Measurements from ENCODE around the gene ANGEL2.
"Not testable (repeated sequence)": the region's sequence is repeated elsewhere in the genome, so short reads cannot be mapped to it uniquely, and the experiment has no call there.

ANGEL2 gene

DNA sequence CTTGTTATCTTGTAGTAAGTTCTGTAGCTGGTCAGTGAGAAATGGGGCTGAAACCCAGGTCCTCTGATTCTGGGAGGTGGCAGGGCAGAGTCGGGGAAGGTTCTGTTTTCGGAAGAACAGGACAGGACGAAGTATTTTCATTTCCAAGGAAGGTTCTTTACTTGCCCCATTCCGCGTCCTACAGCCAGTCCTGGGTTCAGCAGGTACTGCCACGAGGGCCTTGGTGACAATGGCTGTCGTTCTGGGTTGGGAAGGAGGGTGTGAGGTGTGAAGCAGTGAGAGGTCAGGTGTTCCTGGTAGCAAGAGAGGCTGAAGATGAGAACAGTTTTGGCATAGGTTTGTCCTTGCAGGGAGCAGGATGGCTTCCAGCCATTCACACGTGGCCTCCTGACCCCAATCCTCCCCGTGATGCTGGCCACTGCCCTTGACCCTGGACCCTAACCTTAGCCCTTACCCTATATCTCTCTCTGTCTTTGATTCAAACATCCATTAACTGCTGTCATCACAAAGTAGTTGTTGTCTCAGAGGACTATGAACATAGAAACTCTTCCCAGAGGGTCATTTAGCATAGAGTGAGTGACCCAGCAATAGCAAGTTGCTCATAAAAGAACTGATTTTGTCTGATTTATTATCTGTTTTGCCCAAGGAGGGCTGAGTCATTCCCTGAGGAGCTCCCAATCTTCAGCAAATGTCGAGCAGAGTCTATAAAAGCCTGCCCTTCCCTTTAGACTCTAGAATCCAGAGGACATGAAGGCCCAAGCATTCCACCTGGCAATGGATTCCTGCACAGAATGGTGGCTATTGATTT lies 40.4 kb downstream of the ANGEL2 start:
- no peak for DNase-seq (ENCODE audit: low read depth)

DNA sequence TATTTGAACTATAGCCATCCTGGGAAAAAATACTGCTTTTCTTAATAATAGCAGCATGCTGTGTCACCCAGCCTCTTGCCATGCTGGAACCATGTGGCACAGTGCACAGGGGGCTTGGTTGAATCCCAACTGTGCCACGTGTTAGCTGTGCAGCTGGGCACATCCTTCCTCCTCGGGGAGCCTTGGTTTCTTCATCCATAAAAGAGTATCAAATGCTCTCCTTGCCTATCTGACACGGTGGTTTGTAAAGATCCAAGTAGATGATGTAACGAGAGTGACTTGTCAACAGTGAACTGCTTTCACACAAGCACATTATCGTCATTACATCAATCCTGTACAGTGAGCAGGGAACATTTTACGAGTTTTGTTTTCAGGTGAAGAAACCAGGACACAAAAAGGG lies 41.0 kb downstream of the ANGEL2 start:
- DNase-seq (ENCODE audit: low read depth): no peak

DNA sequence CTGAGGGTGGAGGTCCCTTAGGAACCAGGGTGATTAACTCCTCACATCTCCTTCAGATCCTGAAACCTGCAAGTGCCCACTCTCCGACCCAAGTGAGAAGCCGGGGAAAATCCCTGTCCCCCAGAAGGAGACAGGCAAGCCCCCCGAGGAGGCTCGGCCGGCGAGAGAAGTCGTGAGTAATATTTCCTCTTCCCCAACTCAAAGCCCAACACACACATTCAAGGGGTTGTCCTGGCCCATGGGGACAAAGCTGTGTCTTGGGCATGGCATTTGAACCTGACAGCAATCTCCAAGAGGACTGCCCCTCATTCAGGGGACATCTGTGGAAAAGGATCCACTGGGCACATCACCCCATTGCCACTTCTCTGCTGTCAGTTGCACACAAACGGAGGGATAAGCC lies 41.8 kb downstream of the ANGEL2 start:
- DNase-seq (ENCODE audit: low read depth): no peak

DNA sequence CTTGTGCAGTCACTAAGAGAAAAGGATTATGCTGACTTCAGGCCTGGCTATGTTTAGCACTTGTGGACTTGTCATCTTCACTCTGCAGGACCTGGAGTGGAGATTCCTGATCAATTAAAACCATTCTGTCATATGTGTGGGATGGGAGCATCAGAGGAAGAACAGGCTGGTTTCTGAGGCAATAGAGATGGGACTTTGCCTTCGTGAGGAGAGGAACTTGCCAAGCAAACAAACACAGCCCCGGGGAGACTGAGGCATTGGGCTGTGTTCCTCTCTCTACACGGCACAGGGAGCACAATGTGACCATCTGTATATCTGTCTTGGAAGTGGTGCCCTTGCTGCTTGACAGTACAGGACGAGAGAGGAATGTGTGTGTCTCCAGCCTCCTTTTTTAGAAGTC lies 42.2 kb downstream of the ANGEL2 start:
- no peak for DNase-seq (ENCODE audit: low read depth)

DNA sequence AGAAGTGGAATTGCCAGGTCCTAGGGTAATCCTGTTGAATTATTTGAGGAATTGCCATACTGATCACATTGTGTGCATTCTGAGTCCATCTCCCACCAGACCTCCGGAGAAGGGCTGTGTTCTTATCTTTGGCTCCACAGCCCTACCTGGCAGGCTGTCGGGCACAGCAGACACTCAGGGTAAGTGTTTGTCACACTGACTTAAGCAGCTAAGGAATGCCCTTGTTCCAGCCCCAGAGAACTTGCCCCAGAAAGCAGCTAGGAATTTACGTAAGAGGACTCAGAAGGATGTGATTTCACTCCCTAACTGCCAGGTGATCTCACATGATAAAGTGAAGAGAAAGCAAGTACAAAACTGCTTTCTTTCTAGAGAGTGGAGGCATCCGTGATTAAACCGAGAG lies 44.4 kb downstream of the ANGEL2 start:
- no peak for DNase-seq (ENCODE audit: low read depth)

DNA sequence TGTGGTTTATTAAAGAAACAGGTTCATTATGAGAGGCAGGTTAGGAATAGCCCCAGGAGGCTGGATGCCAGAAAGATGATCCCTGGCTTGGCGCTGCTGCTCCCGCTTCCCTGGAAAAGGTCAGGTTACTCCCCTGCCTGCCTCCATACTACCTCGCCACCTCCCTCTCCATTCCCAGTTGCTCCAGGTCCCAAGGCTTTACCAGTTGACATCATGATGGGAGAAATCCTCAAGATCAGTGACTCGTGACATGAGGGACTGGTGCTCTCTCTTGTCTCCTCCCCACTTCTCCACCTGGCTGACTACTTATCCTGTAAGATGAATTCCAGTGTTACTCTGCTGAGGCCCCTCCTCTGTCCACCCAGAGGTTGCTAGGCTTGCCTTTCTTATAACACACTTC lies 45.6 kb downstream of the ANGEL2 start:
- DNase-seq (ENCODE audit: low read depth): no peak

DNA sequence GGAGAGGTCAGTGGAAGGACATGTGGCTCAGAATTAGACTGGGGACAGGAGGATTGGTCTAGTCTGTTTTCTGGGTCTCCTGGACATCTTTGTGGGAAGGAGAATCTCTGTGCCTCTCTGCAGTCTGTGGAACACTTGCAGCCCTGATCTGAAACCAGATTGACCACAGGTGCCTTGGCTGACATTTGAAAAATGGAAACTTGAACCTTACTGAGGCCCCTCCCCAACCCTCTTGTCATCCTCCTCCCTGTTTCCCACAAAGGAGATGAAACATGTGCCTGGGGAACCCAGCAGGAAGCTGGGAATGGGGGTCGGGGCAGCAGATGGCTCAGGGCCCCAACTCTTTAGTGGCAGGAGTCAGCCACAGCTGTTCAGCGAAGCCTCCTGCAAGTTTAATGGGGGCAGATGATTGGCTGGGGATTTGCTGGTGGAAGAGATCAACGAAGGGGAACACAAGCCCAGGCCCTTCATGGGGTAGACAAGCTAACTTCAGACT lies 47.3 kb downstream of the ANGEL2 start:
- no peak for DNase-seq (ENCODE audit: low read depth)

DNA sequence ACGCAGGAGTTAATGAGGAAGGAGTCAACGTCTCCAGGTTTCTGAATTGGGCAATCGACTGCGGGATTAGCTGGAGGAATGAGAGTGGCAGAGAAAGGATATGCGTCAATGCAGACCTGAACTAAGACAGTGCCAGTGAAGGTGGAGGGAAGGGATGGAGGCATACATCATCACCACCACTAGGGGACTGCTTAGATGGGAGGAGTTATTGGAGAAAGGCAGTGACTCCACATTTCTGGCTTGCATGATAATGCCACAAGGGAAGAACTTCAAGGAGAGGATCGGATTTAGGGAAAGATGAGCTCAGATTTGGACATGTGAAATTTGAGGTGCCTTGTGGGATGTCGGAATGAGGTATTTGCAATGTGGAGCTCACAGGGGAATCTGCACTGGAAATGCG lies 47.9 kb downstream of the ANGEL2 start:
- DNase-seq (ENCODE audit: low read depth): peak; percentile 15

DNA sequence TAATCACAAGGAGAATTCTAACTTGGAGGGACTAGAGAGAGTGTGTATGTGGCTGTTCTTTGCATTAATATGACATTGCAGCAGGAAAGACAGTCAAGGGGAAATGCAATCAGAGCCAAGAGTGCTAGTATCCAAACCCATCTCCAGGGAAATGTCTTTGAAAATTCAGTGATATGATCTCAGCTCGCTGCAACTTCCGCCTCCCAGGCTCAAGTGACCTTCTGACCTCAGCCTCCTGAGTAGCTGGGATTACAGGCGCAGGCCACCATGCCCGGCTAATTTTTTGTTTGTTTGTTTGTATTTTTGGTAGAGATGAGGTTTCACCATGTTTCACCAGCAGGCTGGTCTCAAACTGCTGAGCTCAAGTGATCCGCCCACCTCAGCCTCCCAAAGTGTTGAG lies 49.1 kb downstream of the ANGEL2 start:
- DNase-seq (ENCODE audit: low read depth): no peak

DNA sequence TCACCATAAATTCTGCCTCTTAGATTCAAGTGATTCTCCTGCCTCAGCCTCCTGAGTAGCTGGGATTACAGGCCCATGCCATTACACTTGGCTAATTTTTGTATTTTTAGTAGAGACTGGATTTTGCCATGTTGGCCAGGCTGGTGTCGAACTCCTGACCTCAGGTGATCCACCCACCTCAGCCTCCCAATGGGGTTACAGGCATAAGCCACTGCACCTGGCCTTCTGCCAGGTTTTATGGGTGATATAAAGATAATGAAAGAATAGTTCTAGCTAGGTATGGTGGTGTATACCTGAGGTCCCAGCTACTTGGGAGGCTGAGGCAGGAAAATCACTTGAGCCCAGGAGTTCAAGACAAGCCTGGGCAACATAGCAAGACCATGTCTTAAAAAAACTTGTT lies 50.7 kb downstream of the ANGEL2 start:
- not testable (repeated sequence) for DNase-seq (ENCODE audit: low read depth)

DNA sequence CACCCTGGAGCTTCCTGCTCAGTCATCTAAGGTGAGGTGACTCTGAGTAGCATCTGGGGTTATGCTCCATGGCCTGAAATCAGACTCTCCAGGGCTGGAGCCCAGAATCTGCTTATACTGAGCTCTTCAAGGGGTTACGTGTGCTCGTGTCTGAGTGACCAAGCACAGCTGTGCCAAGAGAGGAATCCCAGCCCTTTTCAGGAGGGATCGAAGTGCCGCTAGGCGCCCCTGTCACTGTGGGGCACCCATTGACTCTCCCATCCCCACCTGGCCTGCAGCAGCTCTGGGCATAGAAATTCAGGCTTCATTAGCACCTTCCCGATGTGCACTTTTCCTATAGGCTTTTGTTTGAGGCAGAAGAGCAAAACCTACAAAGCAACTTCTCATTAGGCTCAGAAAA lies 51.6 kb downstream of the ANGEL2 start:
- DNase-seq (ENCODE audit: low read depth): no peak

DNA sequence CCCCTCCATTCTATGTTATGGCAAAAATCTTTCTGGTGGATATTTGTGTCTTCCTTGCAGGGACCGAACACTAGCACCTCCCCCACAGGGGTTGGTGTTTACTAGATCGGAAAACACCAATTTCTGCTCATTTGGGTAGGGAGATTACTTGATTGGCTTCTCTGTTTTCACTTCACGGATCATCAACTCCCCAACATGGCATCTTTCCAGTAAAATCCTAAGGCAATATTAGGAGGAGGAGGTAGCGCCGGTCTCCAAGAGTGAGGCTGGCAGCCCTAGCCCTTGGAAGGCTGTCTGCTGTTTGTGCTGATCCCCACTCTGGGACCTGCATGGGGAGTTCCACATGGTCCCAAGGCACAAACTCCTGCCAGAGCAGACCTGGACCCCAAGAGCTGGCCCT lies 53.2 kb downstream of the ANGEL2 start:
- DNase-seq (ENCODE audit: low read depth): no peak

DNA sequence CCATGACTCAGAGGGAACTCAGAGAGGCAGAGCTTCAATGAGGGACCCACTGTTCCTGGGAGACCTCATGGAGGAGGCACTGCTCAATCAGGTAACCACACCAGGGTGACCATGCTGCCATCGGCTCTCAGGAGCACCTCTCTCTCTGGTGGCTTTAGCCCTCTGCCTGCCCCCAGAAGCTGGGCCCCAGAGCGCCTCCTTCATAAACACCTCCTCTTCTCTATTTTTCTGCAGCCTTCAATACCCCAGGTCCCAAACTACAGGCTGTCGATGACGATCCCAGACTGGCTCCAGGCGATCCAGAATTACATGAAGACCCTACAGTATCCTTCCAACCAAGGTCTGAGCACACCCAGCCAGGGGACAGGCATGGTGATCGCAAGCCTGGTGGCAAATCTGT lies 54.7 kb downstream of the ANGEL2 start:
- DNase-seq (ENCODE audit: low read depth): no peak

DNA sequence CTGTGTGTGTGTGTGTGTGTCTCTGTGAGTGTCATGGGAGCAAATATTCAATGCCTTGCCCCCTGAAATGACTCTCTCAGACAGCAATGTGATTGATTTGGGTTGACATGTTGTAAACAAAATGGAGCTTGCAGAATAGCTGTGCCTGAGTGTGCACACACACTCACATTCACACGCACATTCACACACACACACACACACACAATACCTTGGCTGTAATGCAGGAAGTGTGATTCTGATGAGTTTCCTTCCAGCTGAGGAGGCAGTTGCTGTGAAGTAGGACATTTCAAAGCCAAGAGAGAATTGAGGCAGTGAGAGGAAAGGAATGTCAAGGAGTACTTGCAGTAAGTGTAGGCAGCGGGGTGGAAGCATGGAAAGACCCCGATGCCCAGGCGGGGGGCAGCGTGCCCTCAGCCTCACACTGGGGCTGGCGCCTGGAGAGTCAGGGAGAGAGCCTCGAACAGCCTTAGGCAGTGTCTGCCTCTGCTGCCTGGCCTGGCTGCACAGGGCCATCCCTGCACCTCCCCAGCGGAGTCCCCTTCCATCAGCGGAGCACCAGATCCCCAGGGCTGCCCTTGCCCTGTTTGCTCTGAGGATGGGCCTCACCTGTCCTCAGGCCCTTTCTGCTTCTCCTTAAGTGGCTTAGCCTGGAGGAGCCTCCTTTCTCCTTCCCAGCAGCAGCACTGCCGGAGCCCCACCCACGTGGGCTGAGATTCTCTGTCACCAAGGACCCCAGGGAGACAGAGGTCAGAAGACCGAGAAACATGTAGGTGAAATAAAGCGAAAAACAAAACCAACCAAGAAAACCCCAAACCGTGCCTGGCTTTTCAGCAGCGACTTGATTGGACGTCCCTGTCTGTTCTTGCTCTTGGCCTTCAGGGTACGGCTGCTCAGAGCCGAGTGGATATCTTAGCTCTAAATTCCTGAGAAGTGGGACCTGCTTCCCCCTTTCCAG lies 56.1 kb downstream of the ANGEL2 start:
- DNase-seq (ENCODE audit: low read depth): no peak

DNA sequence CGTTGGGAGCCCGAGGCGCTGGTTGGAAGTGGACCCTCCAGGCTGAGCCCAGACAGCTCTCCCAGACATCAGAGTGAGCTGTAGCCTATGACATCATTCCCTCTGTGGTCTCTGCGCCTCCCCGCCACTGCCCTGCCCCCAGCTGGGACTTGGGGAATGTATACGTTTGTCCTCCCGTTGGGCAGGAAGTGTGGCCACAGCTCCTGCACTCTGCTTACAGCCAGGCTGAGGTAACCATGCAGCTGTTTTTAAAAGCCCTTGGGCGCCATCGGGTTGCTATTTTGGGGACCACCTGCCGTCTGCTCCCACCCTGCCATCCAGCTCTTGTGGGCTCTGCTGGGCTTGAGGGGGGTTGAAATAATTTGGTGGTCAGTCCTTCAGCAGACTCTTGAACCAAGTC lies 57.5 kb downstream of the ANGEL2 start:
- DNase-seq (ENCODE audit: low read depth): no peak

DNA sequence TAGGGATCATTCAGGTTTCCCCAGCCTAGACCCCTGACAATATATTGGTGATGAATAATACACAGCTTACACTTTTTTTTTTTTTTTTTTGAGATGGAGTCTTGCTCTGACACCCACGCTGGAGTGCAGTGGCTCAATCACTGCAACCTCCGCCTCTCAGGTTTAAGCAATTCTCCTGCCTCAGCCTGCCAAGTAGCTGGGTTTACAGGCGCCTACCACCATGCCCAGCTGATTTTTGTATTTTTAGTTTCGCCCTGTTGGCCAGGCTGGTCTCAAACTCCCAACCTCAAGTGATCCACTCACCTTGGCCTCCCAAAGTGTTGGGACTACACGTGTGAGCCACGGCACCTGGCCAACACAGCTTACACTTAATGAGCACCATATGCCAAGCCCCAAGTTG lies 58.1 kb downstream of the ANGEL2 start:
- no peak for DNase-seq (ENCODE audit: low read depth)

DNA sequence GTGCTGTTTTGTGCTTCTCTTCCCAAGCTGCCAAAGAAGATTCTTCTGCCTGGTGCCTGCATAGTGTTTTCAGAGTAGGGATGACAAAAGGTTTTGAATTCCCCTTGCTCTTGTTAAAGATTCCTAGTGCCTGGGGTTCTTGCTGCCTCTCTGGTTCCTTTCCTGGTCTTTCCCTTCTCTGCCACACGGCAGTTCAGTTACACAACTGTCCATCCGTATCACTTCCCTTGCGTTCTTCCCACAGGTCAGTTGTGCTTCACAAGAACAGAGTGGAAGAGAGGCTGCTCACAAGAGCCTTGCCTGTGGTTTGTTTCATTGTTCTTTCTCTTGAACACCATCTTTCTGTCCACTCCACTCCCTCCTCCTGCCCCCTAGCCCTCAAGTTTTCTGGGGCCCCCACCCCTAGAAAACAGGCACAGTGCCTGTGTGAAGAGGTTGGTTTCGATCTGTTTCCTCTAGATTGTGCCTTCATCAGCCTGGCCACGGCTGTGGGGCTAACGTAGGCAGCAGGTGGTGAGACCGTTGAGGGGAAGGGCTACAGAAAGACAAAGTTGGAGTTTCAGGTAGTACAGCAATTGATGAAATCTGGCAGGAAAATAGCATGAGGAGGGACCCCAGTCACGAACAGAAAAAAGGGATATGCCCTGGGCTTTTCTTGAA lies 59.6 kb downstream of the ANGEL2 start:
- no peak for DNase-seq (ENCODE audit: low read depth)

DNA sequence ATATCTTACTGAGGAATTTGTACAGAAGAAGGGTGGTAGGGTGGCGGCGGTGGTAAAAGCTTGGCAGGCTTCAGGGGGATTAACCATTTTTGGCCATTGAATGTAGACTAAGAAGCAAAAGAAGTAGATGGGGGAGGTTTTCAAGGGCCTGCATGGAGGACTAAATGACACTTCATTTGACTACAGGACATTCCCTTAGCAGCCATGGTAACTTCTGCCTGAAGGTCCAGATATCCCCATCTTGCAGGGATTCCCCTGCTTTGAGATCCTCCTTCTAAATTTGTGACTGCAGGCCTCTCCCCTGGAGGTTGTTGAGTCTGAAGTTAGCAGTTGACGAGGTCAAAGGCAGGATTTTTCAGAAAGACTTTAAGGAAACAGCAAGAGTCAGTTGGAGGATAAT lies 60.6 kb downstream of the ANGEL2 start:
- no peak for DNase-seq (ENCODE audit: low read depth)

DNA sequence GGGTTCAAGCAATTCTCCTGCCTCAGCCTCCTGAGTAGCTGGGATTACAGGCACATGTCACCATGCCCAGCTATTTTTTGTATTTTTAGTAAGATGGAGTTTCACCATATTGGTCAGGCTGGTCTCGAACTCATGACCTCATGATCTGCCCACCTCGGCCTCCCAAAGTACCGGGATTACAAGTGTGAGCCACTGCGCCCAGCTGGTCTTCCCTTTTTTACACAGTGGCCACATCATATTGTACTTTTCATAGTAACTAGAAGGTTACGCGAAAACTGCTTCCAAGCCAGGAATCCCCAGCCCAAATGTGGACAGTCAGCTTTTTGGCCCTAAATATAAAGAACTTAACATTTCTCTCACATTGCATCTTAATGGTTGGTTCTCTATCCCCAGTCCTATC lies 61.2 kb downstream of the ANGEL2 start:
- no peak for DNase-seq (ENCODE audit: low read depth)

DNA sequence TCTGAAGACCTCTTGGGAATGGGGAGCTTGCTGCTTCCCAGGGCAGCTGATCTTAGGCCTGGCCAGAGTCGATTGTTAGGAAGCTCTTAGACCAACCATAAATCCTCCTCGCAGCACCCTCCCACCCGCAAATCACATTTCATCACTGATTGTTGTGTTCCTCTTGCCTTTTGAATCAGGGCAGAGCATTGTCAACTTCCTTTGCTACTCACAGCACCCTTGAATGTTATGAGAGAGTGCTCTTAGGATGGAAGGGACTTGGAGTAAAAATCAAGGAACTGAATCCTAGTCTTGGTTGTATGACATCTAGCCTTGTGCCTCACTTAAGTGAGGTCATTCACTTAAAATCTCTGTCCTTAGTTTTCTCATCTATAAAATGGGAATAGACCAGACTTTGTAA lies 62.3 kb downstream of the ANGEL2 start:
- no peak for DNase-seq (ENCODE audit: low read depth)

DNA sequence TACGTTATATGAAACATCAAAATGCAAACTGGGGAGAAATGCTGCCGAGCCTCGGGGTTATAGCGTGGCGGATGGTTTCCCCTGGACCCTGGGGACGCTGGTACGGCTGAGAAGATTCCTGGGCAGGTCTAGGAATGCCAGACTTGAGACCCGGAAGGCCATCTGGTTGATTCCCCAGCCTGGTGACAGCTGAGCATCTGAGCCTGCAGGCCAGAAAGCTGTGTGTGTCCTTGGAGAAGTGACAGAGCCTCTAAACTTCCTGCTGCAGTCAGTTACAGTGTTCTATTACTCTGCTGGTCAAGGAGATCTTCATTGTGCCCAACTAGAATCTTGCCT lies 63.1 kb downstream of the ANGEL2 start:
- DNase-seq (ENCODE audit: low read depth): no peak

DNA sequence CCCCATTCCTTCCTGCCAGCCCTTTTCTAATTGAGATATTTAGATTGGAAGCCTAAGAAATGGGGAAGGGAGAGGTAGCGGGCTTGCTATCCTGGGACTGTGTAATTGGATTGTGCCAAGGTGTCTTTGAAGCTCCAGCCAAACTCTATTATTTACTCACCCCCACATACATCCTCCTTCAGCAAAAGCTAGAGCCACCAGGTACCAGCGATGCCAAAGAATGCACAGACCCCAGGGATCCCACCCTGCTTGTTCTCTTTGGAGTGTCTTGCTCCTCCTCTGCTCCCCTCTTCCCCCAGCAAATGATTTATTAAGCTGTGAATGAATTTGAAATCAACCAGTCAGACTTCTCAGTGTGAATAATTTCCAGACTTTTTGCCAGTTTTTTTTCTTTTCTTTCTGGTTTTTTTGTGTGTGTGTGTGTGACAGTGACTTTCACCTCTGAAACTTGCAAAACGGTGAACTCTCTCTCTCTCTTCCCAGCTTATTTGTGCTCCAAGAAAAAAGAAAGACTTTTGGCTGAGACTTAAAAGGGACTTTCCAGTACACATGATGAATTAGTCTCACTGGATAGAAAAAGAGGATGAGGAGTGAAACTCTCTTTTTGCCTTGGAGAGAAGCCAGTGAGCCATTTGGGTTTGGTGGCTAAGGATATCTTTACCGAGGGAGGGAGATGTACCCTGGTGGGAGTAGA lies 63.6 kb downstream of the ANGEL2 start:
- no peak for DNase-seq (ENCODE audit: low read depth)

All from CMK (cell line).